ENCODE data around the gene DGKB. TPM values are rescaled to one million over a fixed set of nuclear protein-coding genes. Genes with fewer than 3 reads are reported as not detected.

The DGKB gene
- total RNA-seq, 4 donors from 2014 or later, result 0.07 to 0.95 (median 0.34) TPM

GRCh38 chr7:14381306-14381705 is 521.2 kb downstream of the DGKB start:
- Histone ChIP-seq H3K4me1 (no peaks in the 10 kb centered on the region), H3K9me3 (no peaks in the 10 kb centered on the region), H3K36me3 (no peaks in the 10 kb centered on the region), H3K27ac (no peak overlapping the region), H3K27me3 (no peaks in the 10 kb centered on the region), H3K4me3 (no peak overlapping the region)
- ATAC-seq (no peak), DNase-seq (no peak)
- intact Hi-C loops (cut with DNase I; ENCODE audit: low total_unique reads), result no loop called here
- TF ChIP-seq CTCF (IDR thresholded peaks at IDR 0.05 in 4 of 5, conservative IDR thresholded peaks at IDR 0.05 in 1 of 5), result no peak
- in situ Hi-C loops (cut with MboI; ENCODE audit: low sequenced_read_pairs in 4 of 4), result no loop called here

- ATAC-seq (no peak), DNase-seq (no peak)
- no peaks in the 10 kb centered on the region for H3K4me1 ChIP-seq
- no peaks in the 10 kb centered on the region for H3K36me3 ChIP-seq
- intact Hi-C loops (cut with DNase I; ENCODE audit: low total_unique reads), result no loop called here
- TF ChIP-seq POLR2A (IDR thresholded peaks at IDR 0.05), result no peak
- no peak for TF ChIP-seq CTCF (IDR thresholded peaks at IDR 0.05 in 4 of 5, conservative IDR thresholded peaks at IDR 0.05 in 1 of 5)
- H3K4me3 ChIP-seq, result no peak overlapping the region
- in situ Hi-C loops (cut with MboI; ENCODE audit: low sequenced_read_pairs in 4 of 4), result no loop called here
- no peak overlapping the region for H3K27ac ChIP-seq
- H3K27me3 ChIP-seq, result no peaks in the 10 kb centered on the region
- H3K9me3 ChIP-seq, result no peaks in the 10 kb centered on the region
These were observed 521.7 kb downstream of the DGKB start for GRCh38 chr7:14380881-14381280.

- H3K27me3 ChIP-seq, result no peaks in the 10 kb centered on the region
- ATAC-seq, result no peak
- intact Hi-C loops (cut with DNase I; ENCODE audit: low total_unique reads) (no loop called here), in situ Hi-C loops (cut with MboI; ENCODE audit: low sequenced_read_pairs in 4 of 4) (no loop called here)
- H3K27ac ChIP-seq, result no peak overlapping the region
- no peaks in the 10 kb centered on the region for H3K4me1 ChIP-seq
- H3K4me3 ChIP-seq, result no peak overlapping the region
- H3K36me3 ChIP-seq, result no peaks in the 10 kb centered on the region
- no peaks in the 10 kb centered on the region for H3K9me3 ChIP-seq
- DNase-seq, result no peak
- no peak for TF ChIP-seq POLR2A (IDR thresholded peaks at IDR 0.05)
- no peak for TF ChIP-seq CTCF (IDR thresholded peaks at IDR 0.05 in 4 of 5, conservative IDR thresholded peaks at IDR 0.05 in 1 of 5)
These were observed 524.8 kb downstream of the DGKB start for GRCh38 chr7:14377646-14378266.

GRCh38 chr7:14376711-14377110 is 525.8 kb downstream of the DGKB start:
- H3K27ac ChIP-seq, result no peak overlapping the region
- no peak for TF ChIP-seq CTCF (IDR thresholded peaks at IDR 0.05 in 4 of 5, conservative IDR thresholded peaks at IDR 0.05 in 1 of 5)
- TF ChIP-seq POLR2A (IDR thresholded peaks at IDR 0.05), result no peak
- H3K27me3 ChIP-seq, result no peaks in the 10 kb centered on the region
- no peaks in the 10 kb centered on the region for H3K9me3 ChIP-seq
- intact Hi-C loops (cut with DNase I; ENCODE audit: low total_unique reads) (no loop called here), in situ Hi-C loops (cut with MboI; ENCODE audit: low sequenced_read_pairs in 4 of 4) (no loop called here)
- DNase-seq, result no peak
- H3K4me3 ChIP-seq, result no peak overlapping the region
- no peak for ATAC-seq
- no peaks in the 10 kb centered on the region for H3K4me1 ChIP-seq
- H3K36me3 ChIP-seq, result no peaks in the 10 kb centered on the region

- H3K27me3 ChIP-seq, result no peaks in the 10 kb centered on the region
- TF ChIP-seq CTCF (IDR thresholded peaks at IDR 0.05 in 4 of 5, conservative IDR thresholded peaks at IDR 0.05 in 1 of 5) (no peak), POLR2A (IDR thresholded peaks at IDR 0.05) (no peak)
- intact Hi-C loops (cut with DNase I; ENCODE audit: low total_unique reads) (no loop called here), in situ Hi-C loops (cut with MboI; ENCODE audit: low sequenced_read_pairs in 4 of 4) (no loop called here)
- no peaks in the 10 kb centered on the region for H3K4me1 ChIP-seq
- DNase-seq (no peak), ATAC-seq (no peak)
- no peak overlapping the region for H3K4me3 ChIP-seq
- H3K9me3 ChIP-seq, result no peaks in the 10 kb centered on the region
- H3K36me3 ChIP-seq, result no peaks in the 10 kb centered on the region
- no peak overlapping the region for H3K27ac ChIP-seq
These were observed 526.6 kb downstream of the DGKB start for GRCh38 chr7:14375998-14376397.
